ENCODE measurements around the gene TSPAN11.

DNA sequence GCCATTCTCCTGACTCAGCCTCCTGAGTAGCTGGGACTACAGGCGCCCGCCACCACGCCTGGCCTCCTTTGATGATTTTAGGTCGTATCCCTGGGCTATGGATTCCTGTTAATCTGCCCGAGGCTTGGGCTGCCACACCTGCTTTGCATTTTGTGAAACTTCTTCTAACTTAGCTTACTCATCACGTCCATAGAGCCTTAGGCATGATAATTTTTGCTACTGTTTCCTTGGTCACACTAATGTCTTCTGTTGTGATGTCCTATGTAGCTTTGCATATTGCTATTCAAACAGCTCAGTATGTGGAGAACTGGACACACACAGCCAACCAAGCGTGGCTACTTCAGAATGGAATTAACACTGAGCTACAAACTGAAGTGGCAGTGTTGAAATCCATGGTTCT lies 99.7 kb downstream of the TSPAN11 start:
- TF ChIP-seq, protein P1, sequence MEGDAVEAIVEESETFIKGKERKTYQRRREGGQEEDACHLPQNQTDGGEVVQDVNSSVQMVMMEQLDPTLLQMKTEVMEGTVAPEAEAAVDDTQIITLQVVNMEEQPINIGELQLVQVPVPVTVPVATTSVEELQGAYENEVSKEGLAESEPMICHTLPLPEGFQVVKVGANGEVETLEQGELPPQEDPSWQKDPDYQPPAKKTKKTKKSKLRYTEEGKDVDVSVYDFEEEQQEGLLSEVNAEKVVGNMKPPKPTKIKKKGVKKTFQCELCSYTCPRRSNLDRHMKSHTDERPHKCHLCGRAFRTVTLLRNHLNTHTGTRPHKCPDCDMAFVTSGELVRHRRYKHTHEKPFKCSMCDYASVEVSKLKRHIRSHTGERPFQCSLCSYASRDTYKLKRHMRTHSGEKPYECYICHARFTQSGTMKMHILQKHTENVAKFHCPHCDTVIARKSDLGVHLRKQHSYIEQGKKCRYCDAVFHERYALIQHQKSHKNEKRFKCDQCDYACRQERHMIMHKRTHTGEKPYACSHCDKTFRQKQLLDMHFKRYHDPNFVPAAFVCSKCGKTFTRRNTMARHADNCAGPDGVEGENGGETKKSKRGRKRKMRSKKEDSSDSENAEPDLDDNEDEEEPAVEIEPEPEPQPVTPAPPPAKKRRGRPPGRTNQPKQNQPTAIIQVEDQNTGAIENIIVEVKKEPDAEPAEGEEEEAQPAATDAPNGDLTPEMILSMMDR (conservative IDR thresholded peaks at IDR 0.05; ENCODE audit: low read length): no peak
- TF ChIP-seq EZH2phosphoT487 (IDR thresholded peaks at IDR 0.05; ENCODE audit: borderline replicate concordance): no peak
